ENCODE results near the gene PRRG4. TPM values are rescaled to one million over a fixed set of nuclear protein-coding genes. Genes with fewer than 3 reads are reported as not detected.

PRRG4 gene
- total RNA-seq, 1 experiment from 2014 or later, result 1.2 TPM

DNA sequence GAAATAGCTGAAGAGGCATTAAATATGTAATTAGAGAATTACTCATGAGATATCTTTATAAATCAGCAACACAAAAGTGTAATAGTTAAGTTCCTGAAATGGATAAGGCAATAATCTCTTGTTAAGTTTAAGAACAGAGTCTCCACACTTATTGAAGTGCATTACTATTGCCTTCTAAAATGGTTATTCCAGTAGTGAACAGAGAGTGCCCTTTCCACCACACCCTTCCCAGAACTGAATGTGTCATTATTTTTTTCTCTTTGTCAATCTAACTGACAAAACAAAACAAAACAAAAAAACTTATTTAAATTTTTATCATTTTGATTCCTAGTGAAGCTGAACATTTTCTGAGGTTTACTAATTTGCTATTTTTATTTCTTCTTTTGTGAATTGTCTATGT, 9.2 kb upstream of the PRRG4 start:
- no peak overlapping the region for H3K4me3 Mint-ChIP-seq
- Histone ChIP-seq H2BK120ac (ENCODE audit: low read depth, low read length, poor library complexity, severe bottlenecking) (no peak overlapping the region), H4K20me1 (ENCODE audit: control insufficient read depth, insufficient read depth, insufficient read length) (no peaks in the 10 kb centered on the region), H2AFZ (ENCODE audit: low read length) (no peak overlapping the region), H3K9me3 (ENCODE audit: control insufficient read depth, low read depth, low read length) (no peaks in the 10 kb centered on the region), H3K27ac (ENCODE audit: insufficient read length, low read depth, low read length) (no peak overlapping the region), H3K79me2 (ENCODE audit: insufficient read depth, low read length) (no peaks in the 10 kb centered on the region), H3K9ac (ENCODE audit: extremely low read depth, insufficient read length, low read length) (no peak overlapping the region), H2BK12ac (ENCODE audit: insufficient read length, low read depth, low read length) (no peak overlapping the region), H2BK5ac (ENCODE audit: insufficient read length, low read length) (no peak overlapping the region), H3K23me2 (ENCODE audit: insufficient read length, low read depth, low read length, poor library complexity, severe bottlenecking) (no peaks in the 10 kb centered on the region), H2BK15ac (ENCODE audit: low read depth, low read length) (no peak overlapping the region), H3K27me3 (ENCODE audit: insufficient read depth, low read length) (no peaks in the 10 kb centered on the region), H3K14ac (ENCODE audit: insufficient read depth, low read length) (no peak overlapping the region), H2BK20ac (ENCODE audit: low read depth, low read length, poor library complexity, severe bottlenecking) (no peak overlapping the region), H3K23ac (ENCODE audit: insufficient read length, low read depth, low read length) (no peak overlapping the region), H4K5ac (ENCODE audit: insufficient read length, low read depth, low read length) (no peak overlapping the region), H2AK5ac (ENCODE audit: insufficient read length, low read length) (no peak overlapping the region), H3K56ac (ENCODE audit: insufficient read length, low read depth, low read length) (no peak overlapping the region), H4K8ac (replicated peaks; ENCODE audit: insufficient read length, low read depth, low read length) (no peak overlapping the region), H3K4ac (ENCODE audit: low read depth, low read length) (no peak overlapping the region), H4K91ac (ENCODE audit: insufficient read length, low read depth, low read length) (no peak overlapping the region), H3T11ph (ENCODE audit: low read length) (no peak overlapping the region), H3K18ac (ENCODE audit: insufficient read length, low read depth, low read length) (no peak overlapping the region), H3K79me1 (ENCODE audit: insufficient read depth, low read depth, low read length, poor library complexity, severe bottlenecking) (no peaks in the 10 kb centered on the region), H3K4me2 (ENCODE audit: insufficient read depth, insufficient read length, low read length) (no peak overlapping the region), H3K4me1 (ENCODE audit: insufficient read depth, low read length) (no peaks in the 10 kb centered on the region)
- no peaks in the 10 kb centered on the region for H3K4me1 Mint-ChIP-seq
- no peak overlapping the region for H3K27ac Mint-ChIP-seq
- TF ChIP-seq, protein P1, sequence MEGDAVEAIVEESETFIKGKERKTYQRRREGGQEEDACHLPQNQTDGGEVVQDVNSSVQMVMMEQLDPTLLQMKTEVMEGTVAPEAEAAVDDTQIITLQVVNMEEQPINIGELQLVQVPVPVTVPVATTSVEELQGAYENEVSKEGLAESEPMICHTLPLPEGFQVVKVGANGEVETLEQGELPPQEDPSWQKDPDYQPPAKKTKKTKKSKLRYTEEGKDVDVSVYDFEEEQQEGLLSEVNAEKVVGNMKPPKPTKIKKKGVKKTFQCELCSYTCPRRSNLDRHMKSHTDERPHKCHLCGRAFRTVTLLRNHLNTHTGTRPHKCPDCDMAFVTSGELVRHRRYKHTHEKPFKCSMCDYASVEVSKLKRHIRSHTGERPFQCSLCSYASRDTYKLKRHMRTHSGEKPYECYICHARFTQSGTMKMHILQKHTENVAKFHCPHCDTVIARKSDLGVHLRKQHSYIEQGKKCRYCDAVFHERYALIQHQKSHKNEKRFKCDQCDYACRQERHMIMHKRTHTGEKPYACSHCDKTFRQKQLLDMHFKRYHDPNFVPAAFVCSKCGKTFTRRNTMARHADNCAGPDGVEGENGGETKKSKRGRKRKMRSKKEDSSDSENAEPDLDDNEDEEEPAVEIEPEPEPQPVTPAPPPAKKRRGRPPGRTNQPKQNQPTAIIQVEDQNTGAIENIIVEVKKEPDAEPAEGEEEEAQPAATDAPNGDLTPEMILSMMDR (conservative IDR thresholded peaks at IDR 0.05), result no peak
- H3K27me3 Mint-ChIP-seq (ENCODE audit: low read depth), result no peaks in the 10 kb centered on the region; the same call in 1 of the 2 replicates
- DNase-seq, result no peak
- no peaks in the 10 kb centered on the region for H3K36me3 Mint-ChIP-seq (ENCODE audit: insufficient read depth in 1 of 3, low read depth in 3 of 3)
- H3K9me3 Mint-ChIP-seq, result no peaks in the 10 kb centered on the region

Data from H9 (cell line).